SU-DHL-6 (cell line): ENCODE data around the gene PPP1R8.

Source experiments
- EZH2phosphoT487 ChIP-seq: fragments of 200-600 bp; sonication (generic), shearing (Covaris generic); conservative IDR thresholded peaks from 2 replicates; pipeline ENCODE4 v1.6.1; 2018; ENCODE audit warnings: mild to moderate bottlenecking, antibody characterized with exemption, low read length, moderate library complexity, mixed read lengths
- TF ChIP-seq, protein P1 (sequence below): fragments of 200-600 bp; sonication (generic); IDR thresholded peaks from one replicate; pipeline ENCODE4 v1.5.1; 2017; ENCODE audit warnings: antibody characterized with exemption, mild to moderate bottlenecking, low read length, moderate library complexity; ENCODE audit not compliant: insufficient read depth, poor library complexity, severe bottlenecking

DNA sequence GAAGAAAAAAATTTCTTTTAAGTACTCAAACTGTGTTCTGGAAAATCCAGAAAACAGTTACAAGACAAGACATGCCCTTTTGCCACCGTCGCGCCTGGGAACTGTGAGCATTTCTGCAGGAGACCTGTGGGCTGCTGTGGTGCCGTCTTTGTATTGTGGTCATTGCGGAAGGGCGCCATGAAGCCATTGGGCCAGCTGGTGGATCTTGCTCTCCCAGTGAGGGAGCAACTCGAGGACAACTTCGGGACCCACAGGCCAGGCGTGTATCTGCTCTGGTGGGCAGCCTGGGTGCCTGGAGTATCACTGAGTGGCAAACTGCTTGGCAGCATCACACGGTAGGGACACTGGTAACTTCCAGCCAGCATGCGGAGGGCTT is 38.0 kb downstream of the PPP1R8 start:
- TF ChIP-seq, protein P1, sequence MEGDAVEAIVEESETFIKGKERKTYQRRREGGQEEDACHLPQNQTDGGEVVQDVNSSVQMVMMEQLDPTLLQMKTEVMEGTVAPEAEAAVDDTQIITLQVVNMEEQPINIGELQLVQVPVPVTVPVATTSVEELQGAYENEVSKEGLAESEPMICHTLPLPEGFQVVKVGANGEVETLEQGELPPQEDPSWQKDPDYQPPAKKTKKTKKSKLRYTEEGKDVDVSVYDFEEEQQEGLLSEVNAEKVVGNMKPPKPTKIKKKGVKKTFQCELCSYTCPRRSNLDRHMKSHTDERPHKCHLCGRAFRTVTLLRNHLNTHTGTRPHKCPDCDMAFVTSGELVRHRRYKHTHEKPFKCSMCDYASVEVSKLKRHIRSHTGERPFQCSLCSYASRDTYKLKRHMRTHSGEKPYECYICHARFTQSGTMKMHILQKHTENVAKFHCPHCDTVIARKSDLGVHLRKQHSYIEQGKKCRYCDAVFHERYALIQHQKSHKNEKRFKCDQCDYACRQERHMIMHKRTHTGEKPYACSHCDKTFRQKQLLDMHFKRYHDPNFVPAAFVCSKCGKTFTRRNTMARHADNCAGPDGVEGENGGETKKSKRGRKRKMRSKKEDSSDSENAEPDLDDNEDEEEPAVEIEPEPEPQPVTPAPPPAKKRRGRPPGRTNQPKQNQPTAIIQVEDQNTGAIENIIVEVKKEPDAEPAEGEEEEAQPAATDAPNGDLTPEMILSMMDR: no peak
- TF ChIP-seq EZH2phosphoT487: no peak
